ENCODE data around the gene CRYBB2. TPM values are rescaled to one million over a fixed set of nuclear protein-coding genes. Genes with fewer than 3 reads are reported as not detected.
A peak's percentile ranks its signal among the peaks of the same experiment; 100 is the strongest.

Gene CRYBB2
- total RNA-seq, 4 donors from 2014 or later, result not detected

DNA sequence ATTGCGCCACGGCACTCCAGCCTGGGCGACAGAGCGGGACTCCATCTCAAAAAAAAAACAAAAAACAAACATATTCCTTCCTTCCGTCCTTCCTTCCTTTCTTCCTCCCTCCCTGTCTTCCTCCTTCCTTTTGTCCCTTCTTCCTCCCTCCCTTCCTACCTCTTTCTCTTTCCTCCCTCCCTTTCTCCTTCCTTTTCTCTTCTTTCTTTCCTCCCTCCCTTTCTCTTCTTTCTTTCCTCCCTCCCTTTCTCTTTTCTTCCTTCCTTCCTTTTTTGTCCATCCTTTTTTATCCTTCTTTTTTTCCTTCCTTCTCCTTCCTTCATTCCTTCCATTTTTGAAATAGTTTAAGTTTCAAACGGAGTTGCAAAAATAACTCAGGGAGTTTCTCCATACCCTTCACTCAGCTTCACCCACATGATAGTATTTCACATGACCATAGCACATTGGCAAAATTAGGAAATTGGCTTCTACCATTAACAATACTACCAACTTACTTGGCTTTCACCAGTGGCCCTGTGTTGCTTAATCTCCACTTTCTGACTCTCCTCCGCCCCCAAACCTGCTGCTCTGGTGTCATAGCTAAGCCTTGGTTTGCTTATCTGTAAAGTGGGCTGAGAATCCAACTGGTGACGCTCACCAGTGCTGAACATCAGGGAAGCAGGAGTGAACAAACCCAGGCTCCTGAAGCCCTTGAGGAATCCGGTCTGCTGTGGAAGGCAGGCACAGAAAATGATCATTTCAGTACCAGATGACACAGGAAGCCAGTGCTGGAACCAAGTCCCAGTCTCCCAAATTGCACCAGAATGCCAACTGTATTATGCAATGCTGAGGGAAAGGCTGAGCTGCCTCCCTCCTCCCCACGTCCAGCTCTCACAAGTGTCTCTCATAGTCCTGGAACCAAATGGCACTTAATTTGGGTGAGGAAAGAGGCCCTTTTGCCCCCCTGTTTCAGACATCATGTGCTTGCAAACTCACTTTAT, 37.0 kb upstream of the CRYBB2 start:
- DNase-seq (ENCODE audit: low spot score in 2 of 2), result no peak
- H3K4me1 ChIP-seq, result no peaks in the 10 kb centered on the region
- WGBS, 2 donors, result 73 to 77% methylated on average over 10 of the region's 10 CpGs
- no peaks in the 10 kb centered on the region for H3K27me3 ChIP-seq
- H3K27ac ChIP-seq, result no peak overlapping the region
- TF ChIP-seq EP300 (IDR thresholded peaks at IDR 0.05) (peak in 1 of 2 donors; percentile 5), POLR2A (IDR thresholded peaks at IDR 0.05) (no peak)
- no peak overlapping the region for H3K4me3 ChIP-seq
- H3K36me3 ChIP-seq, result peaks cover 0 to 88% (median 8%) of the 10 kb centered on the region in 3 donors
- peaks cover 0 to 11% (median 0%) of the 10 kb centered on the region in 4 donors for H3K9me3 ChIP-seq

- H3K9me3 ChIP-seq, result peaks cover 0 to 11% (median 0%) of the 10 kb centered on the region in 4 donors
- H3K36me3 ChIP-seq, result peaks cover 0 to 85% (median 8%) of the 10 kb centered on the region in 3 donors
- H3K4me1 ChIP-seq, result no peaks in the 10 kb centered on the region
- no peak for DNase-seq (ENCODE audit: low spot score in 2 of 2)
- TF ChIP-seq EP300 (IDR thresholded peaks at IDR 0.05) (no peak), CTCF (IDR thresholded peaks at IDR 0.05) (no peak), POLR2A (IDR thresholded peaks at IDR 0.05) (no peak)
- H3K27ac ChIP-seq, result no peak overlapping the region
- WGBS, 2 donors, result 85 to 86% methylated on average over 12 of the region's 12 CpGs
- no peak overlapping the region for H3K4me3 ChIP-seq
- no peaks in the 10 kb centered on the region for H3K27me3 ChIP-seq
Observed at GRCh38 chr22:25183949-25184619, 35.4 kb upstream of the CRYBB2 start.

DNA sequence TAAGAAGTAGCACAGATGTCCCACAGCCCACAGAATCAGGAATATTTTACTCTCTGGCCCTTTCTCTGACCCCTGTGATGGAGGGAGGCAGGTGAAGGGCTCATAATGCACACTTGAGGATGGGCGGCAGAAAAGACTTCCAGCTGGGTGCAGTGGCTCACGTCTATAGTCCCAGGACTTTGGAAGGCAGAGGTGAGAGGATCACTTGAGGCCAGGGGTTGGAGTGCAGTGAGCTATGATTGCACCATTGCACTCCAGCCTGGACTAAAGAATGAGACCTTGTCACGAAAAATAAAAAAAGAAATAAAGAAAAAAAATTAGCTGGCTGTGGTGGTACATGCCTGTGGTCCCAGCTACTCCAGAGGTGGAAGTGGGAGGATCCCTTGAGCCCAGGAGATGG, 33.3 kb upstream of the CRYBB2 start:
- H3K27ac ChIP-seq, result no peak overlapping the region
- no peak for DNase-seq (ENCODE audit: low spot score in 2 of 2)
- H3K27me3 ChIP-seq, result no peaks in the 10 kb centered on the region
- no peaks in the 10 kb centered on the region for H3K9me3 ChIP-seq
- no peaks in the 10 kb centered on the region for H3K4me1 ChIP-seq
- no peak overlapping the region for H3K4me3 ChIP-seq
- peaks cover 0 to 85% (median 12%) of the 10 kb centered on the region in 3 donors for H3K36me3 ChIP-seq
- no peak for TF ChIP-seq CTCF (IDR thresholded peaks at IDR 0.05)
- no peak for TF ChIP-seq EP300 (IDR thresholded peaks at IDR 0.05)
- no peak for TF ChIP-seq POLR2A (IDR thresholded peaks at IDR 0.05)
- WGBS, 2 donors, result 83 to 88% methylated on average over 3 of the region's 3 CpGs

- no peaks in the 10 kb centered on the region for H3K27me3 ChIP-seq
- peaks cover 3 to 88% (median 12%) of the 10 kb centered on the region in 3 donors for H3K36me3 ChIP-seq
- WGBS, 2 donors, result 77 to 91% methylated on average over 6 of the region's 6 CpGs
- H3K27ac ChIP-seq, result no peak overlapping the region
- DNase-seq (ENCODE audit: low spot score in 2 of 2), result no peak
- H3K9me3 ChIP-seq, result no peaks in the 10 kb centered on the region
- no peak overlapping the region for H3K4me3 ChIP-seq
- TF ChIP-seq EP300 (IDR thresholded peaks at IDR 0.05) (no peak), POLR2A (IDR thresholded peaks at IDR 0.05) (no peak), CTCF (IDR thresholded peaks at IDR 0.05) (no peak)
- no peaks in the 10 kb centered on the region for H3K4me1 ChIP-seq
Observed at GRCh38 chr22:25187469-25187868, 32.0 kb upstream of the CRYBB2 start.

DNA sequence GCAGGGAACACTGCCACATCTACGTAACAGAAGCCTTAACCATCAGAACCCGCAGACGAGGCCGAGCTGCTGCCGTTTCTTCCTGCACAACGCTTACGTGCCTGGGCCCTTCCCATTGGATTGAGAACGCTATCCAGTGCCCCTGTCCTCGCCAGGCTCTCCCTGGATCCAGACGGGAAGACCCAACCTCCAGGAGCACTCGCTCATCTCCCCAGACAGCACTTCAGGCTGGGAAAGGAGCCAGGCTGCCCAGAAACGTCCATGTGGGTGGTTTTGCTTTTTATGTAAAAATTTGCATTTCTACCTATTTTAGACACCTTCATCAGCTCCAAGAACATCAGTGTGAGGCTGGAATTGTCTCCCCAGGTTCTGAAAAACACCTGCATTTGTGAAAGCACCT, 27.0 kb upstream of the CRYBB2 start:
- 77 to 81% methylated on average over 12 of the region's 12 CpGs for whole genome bisulfite sequencing, 2 donors
- no peak for TF ChIP-seq CTCF (IDR thresholded peaks at IDR 0.05)
- no peak for TF ChIP-seq EP300 (IDR thresholded peaks at IDR 0.05)
- TF ChIP-seq POLR2A (IDR thresholded peaks at IDR 0.05), result no peak
- H3K36me3 ChIP-seq, result peaks cover 3 to 88% (median 6%) of the 10 kb centered on the region in 3 donors

More for the DNA sequence above, 27.0 kb upstream of the CRYBB2 start:
- DNase-seq (ENCODE audit: low spot score in 2 of 2), result no peak
- Histone ChIP-seq H3K4me3 (no peak overlapping the region), H3K4me1 (no peaks in the 10 kb centered on the region), H3K27me3 (no peaks in the 10 kb centered on the region), H3K9me3 (no peaks in the 10 kb centered on the region), H3K27ac (no peak overlapping the region)

Data from tibial nerve (tissue), 4 donors.